BJ (cell line): ENCODE data around the gene GANC. TPM values are rescaled to one million over a fixed set of nuclear protein-coding genes. Genes with fewer than 3 reads are reported as not detected.

Experiments used
- CTCF ChIA-PET: fragments of 350-600 bp; formaldehyde crosslinking; extraction: SDS; loops from one replicate; lab custom pipeline; 2021; ENCODE audit warnings: antibody characterized with exemption, inconsistent platforms; lab: Yijun Ruan, JAX
- POLR2A ChIA-PET: fragments of 300-600 bp; sonication (Branson Sonifier 250); formaldehyde crosslinking; extraction: SDS; loops from one replicate; lab custom pipeline; 2021; ENCODE audit warnings: antibody characterized with exemption; lab: Charles Lee
- DNase-seq: peaks from one replicate; pipeline ENCODE4 v3.0.0-alpha.2; 2011; ENCODE audit warnings: low read depth
- H3K27me3 ChIP-seq: 2 replicates; pipeline ENCODE4 v1.6.0; 2011; ENCODE audit warnings: low read length; ENCODE audit not compliant: control insufficient read depth, insufficient read depth
- H3K36me3 ChIP-seq: 2 replicates; pipeline ENCODE4 v1.5.1; 2011; ENCODE audit warnings: low read length; ENCODE audit not compliant: control insufficient read depth, insufficient read depth
- H3K4me3 ChIP-seq: 2 replicates; pipeline ENCODE4 v1.5.1; 2011; ENCODE audit warnings: low read depth, mild to moderate bottlenecking, control low read depth, low read length
- polyA plus RNA-seq: library from polyadenylated mRNA; depleted of rRNA; stranded (reverse); fragments of >200 nt; gene quantifications from 2 replicates; pipeline ENCODE4 v1.2.3, GENCODE V29; 2011
- TF ChIP-seq, protein P1 (sequence below): IDR thresholded peaks from 2 replicates; pipeline ENCODE4 v1.5.1; 2011; ENCODE audit warnings: low read depth, mild to moderate bottlenecking, control low read depth, inconsistent platforms, low read length, moderate library complexity; ENCODE audit not compliant: insufficient read depth

Gene GANC
- polyA plus RNA-seq, 1 experiment, result 12.9 TPM

DNA sequence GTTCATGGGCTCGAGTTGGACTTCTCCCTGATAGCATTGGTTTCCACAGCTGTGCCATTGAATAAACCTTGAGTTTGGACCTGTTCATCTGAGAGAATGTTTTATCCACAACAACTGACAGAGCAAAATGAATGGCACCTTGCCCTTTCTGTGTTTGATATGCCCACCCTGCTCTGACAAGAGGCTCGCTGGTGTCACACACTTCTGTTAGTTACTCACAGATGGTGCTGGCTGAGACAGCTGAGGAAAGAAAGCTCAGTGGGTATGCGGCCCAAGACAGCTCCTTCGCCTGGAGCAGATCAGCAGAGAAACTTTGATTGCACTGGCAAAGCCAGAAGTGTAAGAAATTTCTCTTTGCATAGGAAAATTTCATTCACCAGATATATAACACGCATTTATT is 83.8 kb downstream of the GANC start:
- ChIA-PET POLR2A (no interaction called here), CTCF (interaction anchor here (1.2 kb wide), 1 partner anchor 9 kb away, joined by 3 read pairs; no protein-coding TSS in a partner anchor)
- Histone ChIP-seq H3K36me3 (peaks cover 2% of the 10 kb centered on the region; the same call in 1 of the 2 replicates), H3K27me3 (no peaks in the 10 kb centered on the region), H3K4me3 (no peak overlapping the region)
- TF ChIP-seq, protein P1, sequence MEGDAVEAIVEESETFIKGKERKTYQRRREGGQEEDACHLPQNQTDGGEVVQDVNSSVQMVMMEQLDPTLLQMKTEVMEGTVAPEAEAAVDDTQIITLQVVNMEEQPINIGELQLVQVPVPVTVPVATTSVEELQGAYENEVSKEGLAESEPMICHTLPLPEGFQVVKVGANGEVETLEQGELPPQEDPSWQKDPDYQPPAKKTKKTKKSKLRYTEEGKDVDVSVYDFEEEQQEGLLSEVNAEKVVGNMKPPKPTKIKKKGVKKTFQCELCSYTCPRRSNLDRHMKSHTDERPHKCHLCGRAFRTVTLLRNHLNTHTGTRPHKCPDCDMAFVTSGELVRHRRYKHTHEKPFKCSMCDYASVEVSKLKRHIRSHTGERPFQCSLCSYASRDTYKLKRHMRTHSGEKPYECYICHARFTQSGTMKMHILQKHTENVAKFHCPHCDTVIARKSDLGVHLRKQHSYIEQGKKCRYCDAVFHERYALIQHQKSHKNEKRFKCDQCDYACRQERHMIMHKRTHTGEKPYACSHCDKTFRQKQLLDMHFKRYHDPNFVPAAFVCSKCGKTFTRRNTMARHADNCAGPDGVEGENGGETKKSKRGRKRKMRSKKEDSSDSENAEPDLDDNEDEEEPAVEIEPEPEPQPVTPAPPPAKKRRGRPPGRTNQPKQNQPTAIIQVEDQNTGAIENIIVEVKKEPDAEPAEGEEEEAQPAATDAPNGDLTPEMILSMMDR, result no peak
- DNase-seq, result no peak

DNA sequence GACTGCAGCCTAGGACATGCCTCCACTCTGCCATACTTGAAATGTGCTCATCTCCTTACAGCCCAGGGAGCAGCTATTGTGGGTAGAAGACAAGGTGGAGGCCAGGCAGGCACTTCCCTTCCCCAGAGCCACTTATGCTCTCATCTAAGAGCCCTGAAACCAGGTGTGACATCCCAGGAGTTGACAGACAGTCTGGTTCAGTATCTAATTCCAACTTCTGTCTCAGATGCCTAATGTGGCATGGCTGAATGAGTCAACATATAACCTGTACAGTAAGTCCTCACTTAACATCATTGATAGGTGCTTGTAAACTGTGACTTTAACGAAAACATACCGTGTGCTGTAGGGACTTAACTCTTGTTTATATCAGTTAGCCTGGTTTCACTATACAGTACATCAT is 85.1 kb downstream of the GANC start:
- Histone ChIP-seq H3K4me3 (no peak overlapping the region), H3K27me3 (no peaks in the 10 kb centered on the region), H3K36me3 (no peaks in the 10 kb centered on the region)
- DNase-seq, result no peak
- ChIA-PET POLR2A (no interaction called here), CTCF (no interaction called here)
- TF ChIP-seq, protein P1, result no peak

DNA sequence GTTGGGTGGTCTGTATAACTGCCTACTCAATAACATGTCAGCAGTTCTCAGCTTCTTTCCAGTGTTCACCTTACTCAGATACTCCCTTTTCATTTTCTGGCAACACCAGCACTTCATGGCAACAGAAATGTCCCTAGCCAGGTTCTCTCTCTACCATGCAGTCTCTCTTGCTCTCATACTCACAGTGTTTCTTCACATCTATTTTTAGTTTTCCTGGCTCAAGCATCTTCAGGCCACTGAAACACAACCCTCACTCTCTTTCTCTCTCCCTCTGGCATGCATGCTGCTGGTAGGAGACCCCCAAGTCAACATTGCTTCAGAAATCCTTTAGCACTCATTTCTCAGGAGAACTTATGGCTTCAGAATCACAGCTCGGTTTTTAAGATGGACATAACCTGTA is 86.2 kb downstream of the GANC start, which contains the start of gene CAPN3:
Gene CAPN3 (plus strand): TSS at position 253 of the 400 bp plus-strand sequence. CDS start 305 bp downstream, outside the sequence.
- POLR2A ChIA-PET, result no interaction called here
- Histone ChIP-seq H3K27me3 (no peaks in the 10 kb centered on the region), H3K36me3 (no peaks in the 10 kb centered on the region), H3K4me3 (no peak within 1 kb of the TSS)
- DNase-seq, result no peak
- CTCF ChIA-PET, result interaction anchor here (1.1 kb wide), 1 partner anchor 8 kb away, joined by 3 read pairs; no protein-coding TSS in a partner anchor
- TF ChIP-seq, protein P1, result no peak

DNA sequence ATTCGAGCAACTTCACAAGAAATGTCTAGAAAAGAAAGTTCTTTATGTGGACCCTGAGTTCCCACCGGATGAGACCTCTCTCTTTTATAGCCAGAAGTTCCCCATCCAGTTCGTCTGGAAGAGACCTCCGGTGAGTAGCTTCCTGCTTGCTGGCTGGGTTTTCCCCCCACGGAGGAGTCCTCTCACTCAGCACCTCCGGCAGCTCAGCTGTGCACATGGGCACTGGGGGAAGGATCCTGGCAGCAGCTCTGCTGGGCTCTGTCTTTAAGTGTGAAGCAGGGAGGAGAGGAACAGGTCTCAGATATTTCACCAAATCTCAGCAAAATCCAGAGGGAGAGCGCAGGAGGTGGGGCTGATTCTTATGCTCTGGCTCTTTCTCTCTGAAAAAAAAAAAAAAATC is 87.0 kb downstream of the GANC start:
- POLR2A ChIA-PET, result no interaction called here
- TF ChIP-seq, protein P1, result no peak
- CTCF ChIA-PET, result interaction anchor here (1.1 kb wide), 1 partner anchor 9 kb away, joined by 3 read pairs; no protein-coding TSS in a partner anchor

DNA sequence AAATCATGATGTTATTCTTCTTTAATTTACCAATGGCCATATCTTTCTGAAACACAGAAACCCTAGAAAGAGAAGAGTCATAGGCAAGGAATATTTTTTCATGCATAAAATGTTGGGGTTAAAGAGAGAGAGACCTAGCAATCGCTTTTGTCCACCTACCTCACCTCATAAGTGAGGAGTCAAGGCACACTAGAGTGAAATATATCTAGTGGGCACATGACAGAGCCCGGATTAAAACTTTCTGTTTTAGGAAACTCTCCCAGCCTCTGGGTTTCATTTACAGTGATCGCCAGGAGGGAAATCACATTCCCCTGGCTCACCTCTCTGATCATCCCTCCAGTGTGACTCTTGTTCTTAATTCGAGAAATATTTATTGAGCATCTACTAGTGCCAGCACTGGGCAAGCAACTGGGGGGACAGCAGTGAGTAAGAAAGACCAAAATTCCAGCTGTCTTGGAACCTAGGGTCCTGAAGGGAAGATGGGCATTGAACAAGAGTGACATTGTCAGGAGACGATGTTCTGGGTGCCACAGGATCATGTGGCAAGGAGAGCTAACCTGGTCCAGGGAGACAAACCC is 87.6 kb downstream of the GANC start:
- ChIA-PET POLR2A (no interaction called here), CTCF (no interaction called here)
- TF ChIP-seq, protein P1, result no peak
- H3K36me3 ChIP-seq, result no peaks in the 10 kb centered on the region
- no peaks in the 10 kb centered on the region for H3K27me3 ChIP-seq
- DNase-seq, result no peak
- H3K4me3 ChIP-seq, result no peak overlapping the region

More for the DNA sequence above, 87.0 kb downstream of the GANC start:
- DNase-seq, result no peak
- Histone ChIP-seq H3K4me3 (no peak overlapping the region), H3K36me3 (no peaks in the 10 kb centered on the region), H3K27me3 (no peaks in the 10 kb centered on the region)
